ENCODE measurements around the gene FIBCD1.

Gene FIBCD1

DNA sequence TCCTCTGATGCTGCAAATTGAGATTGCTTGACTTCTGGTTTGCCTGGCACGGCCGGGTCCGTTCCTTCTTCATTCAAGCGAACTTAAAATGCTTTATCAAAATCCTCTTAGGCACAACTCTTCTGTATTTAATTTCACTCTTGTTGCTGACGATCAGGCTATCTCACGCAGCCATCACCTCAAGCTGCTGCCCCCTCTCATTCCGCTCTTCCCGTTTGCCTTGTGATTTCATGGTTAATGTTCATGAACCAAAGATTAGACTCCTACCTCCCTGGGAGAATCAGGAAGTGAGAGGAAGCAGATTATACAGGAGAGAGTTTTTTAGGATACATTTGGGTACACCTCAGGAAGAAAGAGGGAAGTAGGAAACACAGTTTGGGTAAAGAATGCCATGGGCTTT is 65.1 kb downstream of the FIBCD1 start:
- H4K20me1 ChIP-seq (ENCODE audit: insufficient read depth, low read length) = no peaks in the 10 kb centered on the region
- H3K27ac ChIP-seq (ENCODE audit: low read depth, low read length, poor library complexity, severe bottlenecking) = no peak overlapping the region
- H3K4me2 ChIP-seq (ENCODE audit: low read length) = no peak overlapping the region
- no peak overlapping the region for H3K9ac ChIP-seq (ENCODE audit: low read length)
- H3K4me1 ChIP-seq (ENCODE audit: insufficient read depth, low read length, severe bottlenecking) = peaks cover 11% of the 10 kb centered on the region
- H3K27me3 ChIP-seq (ENCODE audit: insufficient read depth, low read length) = no peaks in the 10 kb centered on the region
- H3K9me3 ChIP-seq (ENCODE audit: low read length) = no peaks in the 10 kb centered on the region
- no peaks in the 10 kb centered on the region for H3F3A ChIP-seq (ENCODE audit: insufficient read depth, low read length)
- no peaks in the 10 kb centered on the region for H3K79me2 ChIP-seq (ENCODE audit: insufficient read depth, low read length)
- no peaks in the 10 kb centered on the region for H3K9me2 ChIP-seq (ENCODE audit: low read depth, low read length)
- H3K4me3 ChIP-seq (ENCODE audit: low read depth, low read length, poor library complexity, severe bottlenecking) = no peak overlapping the region
- TF ChIP-seq EZH2 (IDR thresholded peaks at IDR 0.05; ENCODE audit: borderline replicate concordance, low read length) = no peak
- H3K36me3 ChIP-seq (ENCODE audit: insufficient read depth, low read length) = peaks cover 15% of the 10 kb centered on the region; the same call in 1 of the 2 replicates
- no peak overlapping the region for H2AFZ ChIP-seq (ENCODE audit: low read length)

DNA sequence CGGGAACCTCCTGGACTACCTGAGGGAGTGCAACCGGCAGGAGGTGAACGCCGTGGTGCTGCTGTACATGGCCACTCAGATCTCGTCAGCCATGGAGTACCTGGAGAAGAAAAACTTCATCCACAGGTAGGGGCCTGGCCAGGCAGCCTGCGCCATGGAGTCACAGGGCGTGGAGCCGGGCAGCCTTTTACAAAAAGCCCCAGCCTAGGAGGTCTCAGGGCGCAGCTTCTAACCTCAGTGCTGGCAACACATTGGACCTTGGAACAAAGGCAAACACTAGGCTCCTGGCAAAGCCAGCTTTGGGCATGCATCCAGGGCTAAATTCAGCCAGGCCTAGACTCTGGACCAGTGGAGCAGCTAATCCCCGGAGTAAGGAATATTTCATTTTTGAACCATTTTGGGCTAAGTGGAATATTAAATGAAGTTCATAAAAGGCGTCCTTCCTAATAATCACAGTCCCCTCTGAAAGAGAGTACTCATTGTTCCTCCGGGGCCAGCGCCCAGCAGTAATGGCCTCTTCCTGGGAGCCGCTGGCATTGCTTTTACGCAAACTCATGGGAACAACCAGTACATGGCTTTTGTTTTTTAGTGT is 66.0 kb downstream of the FIBCD1 start:
- Histone ChIP-seq H4K20me1 (ENCODE audit: insufficient read depth, low read length) (no peaks in the 10 kb centered on the region), H2AFZ (ENCODE audit: low read length) (no peak overlapping the region), H3K79me2 (ENCODE audit: insufficient read depth, low read length) (no peaks in the 10 kb centered on the region), H3K9ac (ENCODE audit: low read length) (no peak overlapping the region), H3K9me3 (ENCODE audit: low read length) (no peaks in the 10 kb centered on the region), H3K4me3 (ENCODE audit: low read depth, low read length, poor library complexity, severe bottlenecking) (no peak overlapping the region), H3F3A (ENCODE audit: insufficient read depth, low read length) (no peaks in the 10 kb centered on the region), H3K4me1 (ENCODE audit: insufficient read depth, low read length, severe bottlenecking) (peaks cover 11% of the 10 kb centered on the region), H3K9me2 (ENCODE audit: low read depth, low read length) (no peaks in the 10 kb centered on the region), H3K4me2 (ENCODE audit: low read length) (no peak overlapping the region), H3K27me3 (ENCODE audit: insufficient read depth, low read length) (no peaks in the 10 kb centered on the region), H3K36me3 (ENCODE audit: insufficient read depth, low read length) (peaks cover 10% of the 10 kb centered on the region; the same call in 1 of the 2 replicates), H3K27ac (ENCODE audit: low read depth, low read length, poor library complexity, severe bottlenecking) (no peak overlapping the region)
- no peak for TF ChIP-seq EZH2 (IDR thresholded peaks at IDR 0.05; ENCODE audit: borderline replicate concordance, low read length)
- TF ChIP-seq, protein P1, sequence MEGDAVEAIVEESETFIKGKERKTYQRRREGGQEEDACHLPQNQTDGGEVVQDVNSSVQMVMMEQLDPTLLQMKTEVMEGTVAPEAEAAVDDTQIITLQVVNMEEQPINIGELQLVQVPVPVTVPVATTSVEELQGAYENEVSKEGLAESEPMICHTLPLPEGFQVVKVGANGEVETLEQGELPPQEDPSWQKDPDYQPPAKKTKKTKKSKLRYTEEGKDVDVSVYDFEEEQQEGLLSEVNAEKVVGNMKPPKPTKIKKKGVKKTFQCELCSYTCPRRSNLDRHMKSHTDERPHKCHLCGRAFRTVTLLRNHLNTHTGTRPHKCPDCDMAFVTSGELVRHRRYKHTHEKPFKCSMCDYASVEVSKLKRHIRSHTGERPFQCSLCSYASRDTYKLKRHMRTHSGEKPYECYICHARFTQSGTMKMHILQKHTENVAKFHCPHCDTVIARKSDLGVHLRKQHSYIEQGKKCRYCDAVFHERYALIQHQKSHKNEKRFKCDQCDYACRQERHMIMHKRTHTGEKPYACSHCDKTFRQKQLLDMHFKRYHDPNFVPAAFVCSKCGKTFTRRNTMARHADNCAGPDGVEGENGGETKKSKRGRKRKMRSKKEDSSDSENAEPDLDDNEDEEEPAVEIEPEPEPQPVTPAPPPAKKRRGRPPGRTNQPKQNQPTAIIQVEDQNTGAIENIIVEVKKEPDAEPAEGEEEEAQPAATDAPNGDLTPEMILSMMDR (IDR thresholded peaks at IDR 0.05; ENCODE audit: low read length) = no peak

DNA sequence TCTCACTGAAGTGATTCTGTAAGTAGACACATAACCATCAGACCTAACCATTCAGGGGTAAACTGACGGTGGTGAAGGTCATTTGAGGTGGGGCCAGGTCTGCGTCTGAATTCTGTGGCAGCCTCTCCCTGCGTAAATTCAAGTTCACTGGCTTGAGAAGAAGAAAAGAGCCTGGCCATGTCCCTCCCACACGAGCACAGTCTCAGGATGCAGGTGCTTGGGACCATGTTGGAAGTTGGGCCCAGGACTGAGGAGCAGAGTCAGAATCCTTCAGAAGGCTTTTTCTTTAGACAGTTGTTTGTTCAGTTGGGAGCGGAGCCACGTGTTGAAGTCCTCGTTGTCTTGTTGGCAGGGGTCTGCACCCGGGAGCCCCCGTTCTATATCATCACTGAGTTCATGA is 66.5 kb downstream of the FIBCD1 start:
- no peak overlapping the region for H3K9ac ChIP-seq (ENCODE audit: low read length)
- H2AFZ ChIP-seq (ENCODE audit: low read length) = no peak overlapping the region
- no peaks in the 10 kb centered on the region for H3K27me3 ChIP-seq (ENCODE audit: insufficient read depth, low read length)
- H3K9me2 ChIP-seq (ENCODE audit: low read depth, low read length) = no peaks in the 10 kb centered on the region
- peaks cover 11% of the 10 kb centered on the region for H3K4me1 ChIP-seq (ENCODE audit: insufficient read depth, low read length, severe bottlenecking)
- H3K36me3 ChIP-seq (ENCODE audit: insufficient read depth, low read length) = peaks cover 10% of the 10 kb centered on the region; the same call in 1 of the 2 replicates
- no peak overlapping the region for H3K4me2 ChIP-seq (ENCODE audit: low read length)
- no peaks in the 10 kb centered on the region for H3F3A ChIP-seq (ENCODE audit: insufficient read depth, low read length)
- no peak for TF ChIP-seq EZH2 (IDR thresholded peaks at IDR 0.05; ENCODE audit: borderline replicate concordance, low read length)
- TF ChIP-seq, protein P1 (IDR thresholded peaks at IDR 0.05; ENCODE audit: low read length) = no peak
- H3K27ac ChIP-seq (ENCODE audit: low read depth, low read length, poor library complexity, severe bottlenecking) = no peak overlapping the region
- H3K4me3 ChIP-seq (ENCODE audit: low read depth, low read length, poor library complexity, severe bottlenecking) = no peak overlapping the region
- H3K79me2 ChIP-seq (ENCODE audit: insufficient read depth, low read length) = no peaks in the 10 kb centered on the region
- no peaks in the 10 kb centered on the region for H4K20me1 ChIP-seq (ENCODE audit: insufficient read depth, low read length)
- no peaks in the 10 kb centered on the region for H3K9me3 ChIP-seq (ENCODE audit: low read length)

DNA sequence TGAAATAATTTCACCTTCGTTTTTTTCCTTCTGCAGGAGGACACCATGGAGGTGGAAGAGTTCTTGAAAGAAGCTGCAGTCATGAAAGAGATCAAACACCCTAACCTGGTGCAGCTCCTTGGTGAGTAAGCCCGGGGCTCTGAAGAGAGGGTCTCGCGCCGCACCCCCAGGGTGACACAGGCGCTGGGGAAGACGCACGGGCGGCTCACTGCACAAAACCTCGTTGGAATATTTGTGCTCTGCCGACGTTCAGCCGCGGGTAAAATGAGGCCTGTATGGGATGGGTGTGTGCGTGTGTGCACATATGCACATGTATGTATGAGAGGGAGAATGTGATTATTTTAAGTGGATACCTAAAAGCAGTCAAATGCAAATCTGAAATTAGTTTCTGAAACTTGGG is 67.0 kb downstream of the FIBCD1 start:
- Histone ChIP-seq H3K36me3 (ENCODE audit: insufficient read depth, low read length) (peaks cover 10% of the 10 kb centered on the region; the same call in 1 of the 2 replicates), H3K79me2 (ENCODE audit: insufficient read depth, low read length) (no peaks in the 10 kb centered on the region), H4K20me1 (ENCODE audit: insufficient read depth, low read length) (no peaks in the 10 kb centered on the region), H2AFZ (ENCODE audit: low read length) (no peak overlapping the region), H3K9me2 (ENCODE audit: low read depth, low read length) (no peaks in the 10 kb centered on the region), H3K4me1 (ENCODE audit: insufficient read depth, low read length, severe bottlenecking) (peaks cover 11% of the 10 kb centered on the region), H3K4me3 (ENCODE audit: low read depth, low read length, poor library complexity, severe bottlenecking) (no peak overlapping the region), H3K9ac (ENCODE audit: low read length) (no peak overlapping the region), H3K4me2 (ENCODE audit: low read length) (no peak overlapping the region), H3K27me3 (ENCODE audit: insufficient read depth, low read length) (no peaks in the 10 kb centered on the region), H3F3A (ENCODE audit: insufficient read depth, low read length) (no peaks in the 10 kb centered on the region), H3K27ac (ENCODE audit: low read depth, low read length, poor library complexity, severe bottlenecking) (no peak overlapping the region), H3K9me3 (ENCODE audit: low read length) (no peaks in the 10 kb centered on the region)
- no peak for TF ChIP-seq EZH2 (IDR thresholded peaks at IDR 0.05; ENCODE audit: borderline replicate concordance, low read length)
- TF ChIP-seq, protein P1 (IDR thresholded peaks at IDR 0.05; ENCODE audit: low read length) = no peak
